GM19351 (cell line): ENCODE measurements around the gene PTPN14.

Experiments
- ATAC-seq: cut with Tn5 transposase; IDR thresholded peaks from one replicate; pipeline ENCODE4 v1.9.1; 2021; ENCODE audit warnings: mild to moderate bottlenecking, moderate library complexity; ENCODE audit not compliant: unreplicated experiment

The PTPN14 gene

DNA sequence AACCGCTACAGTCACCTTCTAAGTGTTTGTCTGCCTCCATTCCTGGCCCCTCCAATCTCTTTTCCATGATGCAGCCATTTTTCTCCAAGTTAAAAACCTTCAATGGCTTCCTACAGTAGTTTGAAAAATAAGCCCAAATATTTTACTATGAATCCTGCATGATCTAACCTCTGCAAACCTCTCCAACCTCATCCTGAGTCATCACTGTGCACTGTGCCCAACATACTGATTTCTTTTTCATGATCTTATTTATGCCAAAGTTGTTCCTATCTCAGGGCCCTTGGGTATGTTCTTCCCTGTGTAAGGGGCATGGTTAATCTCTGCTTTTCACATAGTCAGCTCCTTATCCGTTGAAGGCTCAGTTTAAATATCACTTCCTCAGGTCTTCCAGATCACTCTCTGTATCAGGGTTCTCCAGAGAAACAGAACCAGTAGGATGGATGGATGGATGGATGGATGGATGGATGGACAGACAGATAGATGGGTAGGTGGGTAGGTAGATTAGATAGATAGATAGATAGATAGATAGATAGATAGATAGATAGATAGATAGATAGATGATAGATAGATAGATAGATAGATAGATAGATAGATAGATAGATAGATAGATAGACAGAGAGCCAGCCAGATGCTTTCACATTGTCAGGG, 18.1 kb upstream of the PTPN14 start:
- ATAC-seq: no peak

DNA sequence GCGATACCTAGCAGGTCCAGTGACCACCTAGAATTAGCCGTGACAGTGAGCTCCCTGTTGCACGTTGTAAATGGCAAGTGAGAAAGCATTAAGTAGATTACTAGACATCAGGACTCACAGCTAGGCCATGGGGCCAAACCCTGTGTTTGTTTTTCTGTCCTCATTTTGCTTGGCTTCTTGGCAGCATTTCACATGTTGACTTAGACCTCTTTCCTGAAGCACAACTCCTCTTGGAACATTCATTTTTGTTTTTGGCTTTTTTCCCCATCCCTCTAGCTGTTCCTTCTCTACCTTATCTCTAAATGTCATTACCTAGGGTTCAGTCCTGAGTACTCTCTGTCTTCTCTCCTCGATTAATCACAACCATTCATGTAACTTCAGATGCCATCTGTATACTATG, 16.9 kb upstream of the PTPN14 start:
- ATAC-seq: no peak

DNA sequence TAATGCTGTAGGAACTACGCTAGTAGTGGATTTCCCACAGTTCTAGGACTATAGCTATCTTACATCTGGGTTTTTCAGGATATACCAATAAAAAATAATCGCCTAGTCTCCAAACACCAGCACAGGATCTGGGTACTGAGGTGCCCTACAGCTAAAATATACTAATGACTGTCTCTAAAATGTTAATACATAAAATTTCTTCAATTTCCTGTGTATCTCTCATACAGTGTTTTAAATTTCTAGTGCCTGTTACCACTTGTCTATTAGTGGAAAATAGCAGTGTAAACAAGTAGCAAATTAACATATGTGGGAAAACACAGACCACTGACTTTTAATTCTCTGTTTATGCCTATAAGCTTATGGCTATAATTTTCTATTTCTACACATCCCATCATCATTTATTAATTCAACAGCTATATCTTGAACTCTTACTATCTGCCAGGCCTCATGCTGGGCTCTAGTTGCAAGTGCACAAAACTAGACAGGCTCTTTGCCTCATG, 16.1 kb upstream of the PTPN14 start:
- ATAC-seq: no peak

GRCh38 chr1:214566158-214567104, 15.0 kb upstream of the PTPN14 start:
- peak; percentile 53 for ATAC-seq

GRCh38 chr1:214565310-214565709, 13.9 kb upstream of the PTPN14 start:
- no peak for ATAC-seq

DNA sequence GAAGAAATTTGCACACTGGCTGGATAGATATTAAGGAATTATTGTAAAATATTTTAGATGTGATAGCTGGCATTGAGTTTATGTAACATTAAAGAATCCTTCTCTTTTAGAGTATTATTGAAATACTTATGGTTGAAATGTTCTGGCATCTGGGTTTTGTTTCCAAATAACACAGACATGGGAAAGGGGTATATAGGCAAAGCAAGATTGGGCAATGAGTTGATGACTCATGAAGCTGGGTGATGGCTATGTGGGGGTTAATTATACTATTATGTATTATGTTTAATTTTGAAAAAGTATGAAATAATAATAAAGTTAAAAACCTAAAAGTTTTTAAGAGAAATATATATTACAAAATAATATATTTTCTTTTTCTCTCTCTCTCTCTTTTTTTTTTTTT, 12.5 kb upstream of the PTPN14 start:
- ATAC-seq: no peak

- peak; percentile 78 for ATAC-seq
These were observed 6.7 kb upstream of the PTPN14 start for GRCh38 chr1:214557952-214558735.

- no peak for ATAC-seq
These were observed 1.8 kb upstream of the PTPN14 start for GRCh38 chr1:214553142-214553710.

DNA sequence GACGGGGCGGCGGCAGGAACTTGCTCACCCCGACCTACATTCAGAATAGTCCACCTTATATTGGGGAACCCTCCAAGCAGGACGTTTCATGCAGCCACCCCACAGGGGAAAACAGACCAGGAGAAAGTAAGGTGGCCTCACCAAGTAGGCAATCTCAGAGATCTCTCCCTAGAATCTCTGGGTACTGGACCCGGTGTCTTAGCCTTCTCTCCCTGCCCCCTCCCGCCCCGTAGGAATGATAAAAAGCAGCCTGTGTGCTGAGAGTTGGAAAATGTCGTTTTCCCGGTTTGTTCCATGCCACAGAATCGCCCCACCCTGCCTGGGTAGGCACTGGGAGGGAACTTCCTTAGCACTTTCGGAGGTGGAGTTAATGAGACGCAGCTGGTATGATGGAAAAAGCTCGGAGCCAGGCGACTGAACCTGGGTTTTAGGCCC, 789 bp upstream of the PTPN14 start:
- no peak for ATAC-seq

DNA sequence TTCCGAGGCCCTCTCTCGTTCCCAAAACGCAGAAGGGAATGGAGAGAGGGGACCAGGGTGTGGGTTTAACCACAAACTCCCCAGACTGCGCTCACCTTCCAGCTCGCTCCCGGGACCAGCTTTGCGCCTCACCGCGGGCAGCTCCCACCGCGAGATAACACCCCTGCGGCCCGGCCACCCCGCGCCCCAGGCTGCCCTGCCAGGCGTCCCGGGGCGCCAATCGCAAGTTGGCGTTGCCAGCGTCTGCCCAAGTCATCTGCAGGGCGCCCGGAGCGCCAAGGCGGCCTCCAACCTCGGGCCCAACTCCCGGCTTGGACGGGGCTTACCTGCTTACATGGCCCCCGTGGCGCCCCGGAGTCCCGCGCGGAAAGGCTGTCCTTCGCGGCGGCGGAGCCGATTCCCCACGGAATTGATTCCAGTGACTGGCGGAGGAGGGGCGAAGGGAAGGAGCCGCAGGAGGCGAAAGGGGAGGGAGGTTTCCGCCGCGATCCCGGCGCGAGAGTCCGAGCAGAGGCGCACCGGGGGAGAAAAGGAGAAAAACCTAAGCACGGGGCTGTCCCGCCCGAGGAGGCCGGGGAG, 456 bp downstream of the PTPN14 start:
- peak; percentile 24 for ATAC-seq

DNA sequence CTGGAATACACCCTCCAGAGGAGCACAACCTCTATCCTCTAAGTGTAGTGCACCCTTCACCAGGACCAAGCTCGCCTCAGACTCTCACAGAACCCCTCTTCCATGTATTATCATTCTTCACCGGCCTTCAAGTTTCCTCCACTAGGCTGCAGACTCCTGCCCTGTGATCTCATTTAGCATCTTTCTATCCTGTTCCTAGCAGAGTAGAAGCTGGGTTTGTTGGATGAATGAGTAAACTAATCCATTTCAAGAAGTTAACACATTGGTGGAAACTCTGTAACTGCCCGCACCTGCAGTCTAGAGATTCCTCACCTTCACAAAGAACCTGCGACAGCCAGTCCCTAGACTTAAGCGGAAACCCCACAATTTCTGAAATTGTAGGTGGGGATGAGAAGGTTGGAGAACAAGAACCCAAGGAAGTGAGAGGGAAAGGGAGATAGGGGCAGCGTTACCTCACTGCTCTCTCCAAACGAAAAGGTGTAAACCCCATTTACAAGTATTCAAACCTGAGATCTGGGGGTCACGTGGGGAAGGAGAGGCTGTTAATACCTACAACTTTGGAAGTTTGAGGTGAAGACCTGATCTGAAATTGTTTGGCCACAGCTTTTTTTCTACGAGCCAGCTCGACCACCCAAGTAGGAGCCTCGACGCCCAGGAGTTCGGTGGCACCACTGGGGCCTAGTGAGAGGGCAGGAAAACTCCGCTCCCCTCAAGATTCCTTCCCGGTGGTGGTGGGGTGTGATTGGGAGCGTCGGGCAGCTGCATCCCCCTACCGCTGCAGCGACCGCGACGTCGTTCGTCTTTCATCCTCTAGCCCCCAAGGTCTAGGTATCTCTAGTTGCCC, 1.2 kb downstream of the PTPN14 start:
- no peak for ATAC-seq

DNA sequence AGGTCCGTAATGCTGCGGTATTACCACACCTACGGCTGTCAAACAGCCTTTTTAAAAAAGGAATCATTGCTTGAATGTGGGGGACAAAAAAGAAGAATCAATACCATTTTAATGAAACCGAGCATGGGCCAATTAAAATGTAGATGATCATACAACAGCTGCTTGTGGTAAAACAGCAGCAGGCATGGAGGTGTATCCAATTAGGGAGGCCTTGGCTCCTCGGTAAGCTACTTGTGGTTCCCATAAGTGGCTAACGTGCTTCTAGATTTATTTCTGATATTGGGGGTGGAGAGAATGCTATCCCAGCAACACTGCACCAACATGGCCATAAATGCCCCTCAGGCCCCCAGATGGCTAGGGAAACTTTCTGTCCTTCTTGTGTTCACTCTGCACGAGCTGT, 1.8 kb downstream of the PTPN14 start:
- no peak for ATAC-seq

DNA sequence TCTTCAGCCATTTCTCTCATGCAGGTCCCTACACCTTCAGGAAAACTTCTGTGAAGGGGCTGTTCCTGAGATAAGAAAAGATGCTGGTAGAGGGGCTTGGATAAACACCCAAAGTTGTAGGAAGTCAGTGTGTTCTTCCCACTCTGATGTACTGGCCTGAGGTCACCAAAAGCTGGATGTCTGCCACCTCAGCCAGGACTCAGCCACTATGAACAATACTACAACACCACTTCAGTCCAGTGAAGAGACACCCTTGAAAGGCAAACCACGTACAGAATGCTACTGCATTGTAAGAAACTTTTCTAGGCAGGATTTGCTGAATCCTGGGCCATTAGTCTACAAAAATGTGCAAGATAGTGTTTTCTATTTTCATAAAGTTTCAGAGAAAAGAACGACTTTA, 2.4 kb downstream of the PTPN14 start:
- ATAC-seq: no peak

DNA sequence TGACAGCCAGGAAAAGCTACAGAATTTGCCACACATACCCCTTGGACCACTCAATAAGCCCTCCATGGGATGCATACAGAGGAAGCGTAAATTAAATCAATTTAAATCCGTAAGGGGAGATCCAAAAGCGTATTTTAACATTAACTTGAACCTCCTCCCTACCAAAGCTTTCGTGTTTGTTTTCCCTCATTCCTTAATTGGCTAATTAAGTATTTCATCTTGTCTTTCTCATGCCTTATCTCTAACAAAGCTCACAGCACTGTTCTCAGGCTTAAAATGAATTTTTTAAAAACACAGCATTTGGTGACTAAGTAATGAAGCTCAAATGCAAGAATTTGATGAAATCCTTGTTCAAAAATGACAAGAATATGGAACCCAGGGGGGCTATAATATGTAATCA, 3.1 kb downstream of the PTPN14 start:
- no peak for ATAC-seq

GRCh38 chr1:214547747-214548146, 3.7 kb downstream of the PTPN14 start:
- no peak for ATAC-seq

DNA sequence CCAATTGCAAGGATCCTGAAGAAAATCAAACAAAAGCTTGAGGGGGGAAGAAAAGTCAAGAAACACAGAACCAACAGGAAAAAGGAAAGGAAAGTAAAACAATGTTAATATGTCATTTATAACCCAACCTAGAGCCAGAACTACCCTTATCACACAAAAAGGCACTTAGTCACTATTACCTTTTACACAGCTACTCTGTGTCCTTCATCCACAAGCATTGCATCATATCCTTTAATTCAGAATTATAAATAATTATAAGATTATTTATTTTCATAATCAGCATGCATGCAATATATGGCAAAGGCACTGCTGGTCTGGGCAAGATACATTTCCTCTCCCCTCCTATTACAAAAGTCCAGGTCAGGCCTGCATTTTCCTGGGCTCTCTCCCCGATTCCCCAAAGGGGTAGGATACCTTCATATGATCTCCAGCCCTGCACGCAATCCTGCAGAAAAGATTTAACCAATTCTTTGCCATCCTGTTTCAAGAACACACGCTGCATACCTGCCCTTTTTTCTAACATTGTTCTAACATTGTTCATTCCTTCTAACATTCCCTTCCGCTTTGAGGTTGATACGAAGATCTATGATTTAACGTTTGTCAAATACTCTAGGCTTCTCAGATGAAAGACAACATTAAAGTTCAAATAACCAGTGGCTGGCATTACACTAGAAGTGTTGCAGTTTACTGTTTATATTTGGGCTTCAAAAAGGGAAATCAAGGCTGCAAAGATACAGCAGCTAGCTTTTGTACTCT, 4.3 kb downstream of the PTPN14 start:
- ATAC-seq: no peak

GRCh38 chr1:214546084-214546483, 5.3 kb downstream of the PTPN14 start:
- ATAC-seq: no peak

DNA sequence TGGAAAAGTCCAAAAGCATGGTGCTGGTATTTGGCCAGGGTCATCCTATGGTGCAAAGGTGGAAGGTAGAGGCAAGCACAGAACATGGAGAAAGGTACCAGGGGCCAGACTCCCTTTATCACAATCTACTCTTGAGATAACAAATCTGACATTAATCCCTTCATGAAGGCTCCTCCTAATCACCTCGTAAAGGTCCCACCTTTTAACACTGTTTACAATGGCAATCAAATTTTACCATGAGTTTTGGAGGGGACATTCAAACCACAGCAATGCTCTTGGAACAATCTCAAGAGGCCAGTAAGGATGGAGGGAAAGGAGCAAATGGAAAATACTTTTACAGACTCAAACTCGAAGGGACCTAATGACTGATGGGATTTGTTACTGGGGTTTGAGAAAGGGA, 6.1 kb downstream of the PTPN14 start:
- no peak for ATAC-seq

DNA sequence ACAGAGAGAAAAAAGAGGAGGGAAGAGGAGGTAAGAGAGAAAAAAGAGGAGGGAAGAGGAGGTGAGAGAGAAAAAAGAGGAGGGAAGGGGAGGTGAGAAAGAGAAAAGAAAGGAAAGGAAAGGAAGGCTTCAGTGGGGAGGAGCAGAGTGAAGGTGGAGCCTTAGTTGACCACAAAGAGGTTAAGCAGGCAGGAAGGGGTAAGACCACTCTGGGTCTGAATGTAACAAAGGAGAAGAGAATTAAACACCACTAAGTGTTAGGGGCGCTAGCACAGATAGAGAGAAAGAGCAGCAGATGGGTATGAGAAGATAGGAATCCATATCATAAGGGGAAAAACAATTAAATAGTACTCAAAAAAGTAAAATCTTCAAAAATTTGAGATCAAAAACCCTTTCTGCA, 6.6 kb downstream of the PTPN14 start:
- no peak for ATAC-seq
